GM12892 (cell line): ENCODE results near the gene ARHGAP11A.

ENCODE experiments used
- POLR2A ChIP-seq: IDR thresholded peaks from 2 replicates; pipeline ENCODE4 v1.6.1; 2011; ENCODE audit warnings: low read depth, low read length, control low read depth
- POLR2AphosphoS5 ChIP-seq: IDR thresholded peaks from 2 replicates; pipeline ENCODE4 v1.6.1; 2011; ENCODE audit warnings: low read depth, low read length, control low read depth
- TAF1 ChIP-seq: IDR thresholded peaks from 2 replicates; pipeline ENCODE4 v1.6.1; 2011; ENCODE audit warnings: low read depth, mild to moderate bottlenecking, control low read depth, low read length, borderline replicate concordance

GRCh38 chr15:32656091-32656490 lies 40.8 kb downstream of the ARHGAP11A start:
- TF ChIP-seq POLR2A (no peak), POLR2AphosphoS5 (no peak), TAF1 (no peak)
